GM23338 (cell line): ENCODE measurements around the gene TSPAN4. TPM values are rescaled to one million over a fixed set of nuclear protein-coding genes. Genes with fewer than 3 reads are reported as not detected.

Source experiments
- ATAC-seq: fragments of 200-7000 bp; cut with Tn5 transposase; 3 replicates; pipeline ENCODE4 v1.9.1; 2020
- DNase-seq: peaks from one replicate; pipeline ENCODE4 v3.0.0-alpha.2; 2015; ENCODE audit warnings: low spot score
- H2AFZ ChIP-seq: fragments of 200-600 bp; sonication (generic); 2 replicates; pipeline ENCODE4 v1.8.0; 2016; ENCODE audit warnings: antibody characterized with exemption, mild to moderate bottlenecking, moderate library complexity
- H3F3A ChIP-seq: fragments of 200-600 bp; sonication (generic); replicated peaks from 2 replicates; pipeline ENCODE4 v1.8.0; 2017; ENCODE audit warnings: antibody characterized with exemption, mixed run types, low read depth
- H3K27ac ChIP-seq: fragments of 200-600 bp; sonication (generic); 2 replicates; pipeline ENCODE4 v1.6.1; 2016; ENCODE audit warnings: low read depth
- H3K27me3 ChIP-seq: fragments of 200-600 bp; sonication (generic); 2 replicates; pipeline ENCODE4 v1.8.0; 2016; ENCODE audit warnings: mild to moderate bottlenecking, mixed run types, moderate library complexity; ENCODE audit not compliant: insufficient read depth
- H3K36me3 ChIP-seq: fragments of 200-600 bp; sonication (generic); 2 replicates; pipeline ENCODE4 v1.8.0; 2016; ENCODE audit warnings: mild to moderate bottlenecking; ENCODE audit not compliant: insufficient read depth
- H3K4me1 ChIP-seq: fragments of 200-600 bp; sonication (generic); 2 replicates; pipeline ENCODE4 v1.8.0; 2016; ENCODE audit warnings: mild to moderate bottlenecking, moderate library complexity; ENCODE audit not compliant: insufficient read depth
- H3K4me2 ChIP-seq: fragments of 200-600 bp; sonication (generic); 2 replicates; pipeline ENCODE4 v1.7.1; 2017; ENCODE audit warnings: mixed run types
- H3K4me3 ChIP-seq: fragments of 200-600 bp; sonication (generic); 2 replicates; pipeline ENCODE4 v1.6.1; 2016; ENCODE audit warnings: mixed run types
- H3K79me2 ChIP-seq: fragments of 200-600 bp; sonication (generic); replicated peaks from 2 replicates; pipeline ENCODE4 v1.8.0; 2017; ENCODE audit warnings: mild to moderate bottlenecking; ENCODE audit not compliant: insufficient read depth
- H3K9me2 ChIP-seq: fragments of 200-600 bp; sonication (generic); 2 replicates; pipeline ENCODE4 v1.8.0; 2017; ENCODE audit not compliant: insufficient read depth
- H4K20me1 ChIP-seq: fragments of 200-600 bp; sonication (generic); replicated peaks from 2 replicates; pipeline ENCODE4 v1.8.0; 2017; ENCODE audit warnings: mild to moderate bottlenecking; ENCODE audit not compliant: insufficient read depth
- H3K27ac Mint-ChIP-seq: 2 replicates; pipeline ENCODE4 v1.8.0; 2020; ENCODE audit warnings: inconsistent platforms, mild to moderate bottlenecking, moderate library complexity, mixed read lengths
- H3K27me3 Mint-ChIP-seq: 3 replicates; pipeline ENCODE4 v1.8.0; 2022; ENCODE audit warnings: low read depth, mild to moderate bottlenecking, moderate library complexity, mixed read lengths, inconsistent platforms; ENCODE audit not compliant: insufficient read depth, poor library complexity
- H3K36me3 Mint-ChIP-seq: 3 replicates; pipeline ENCODE4 v1.8.0; 2021; ENCODE audit warnings: low read depth, mild to moderate bottlenecking, inconsistent platforms, moderate library complexity, mixed read lengths
- H3K4me1 Mint-ChIP-seq: 3 replicates; pipeline ENCODE4 v1.8.0; 2020; ENCODE audit warnings: mild to moderate bottlenecking, inconsistent platforms, mixed read lengths
- H3K4me3 Mint-ChIP-seq: 3 replicates; pipeline ENCODE4 v1.8.0; 2021; ENCODE audit warnings: moderate library complexity, mild to moderate bottlenecking, inconsistent platforms, mixed read lengths
- H3K9me3 Mint-ChIP-seq: 3 replicates; pipeline ENCODE4 v1.8.0; 2020; ENCODE audit warnings: moderate library complexity, mild to moderate bottlenecking, inconsistent platforms, mixed read lengths
- CREB1 ChIP-seq: fragments of 250-450 bp; sonication (Bioruptor Pico); IDR thresholded peaks from 2 replicates; pipeline ENCODE4 v1.5.0; 2020; ENCODE audit warnings: low read depth, mild to moderate bottlenecking, moderate library complexity
- CTCF ChIP-seq, 2 experiments: fragments of 200-600 bp in 1 of 2; sonication (generic) in 1 of 2; conservative IDR thresholded peaks; 2 replicates each; pipeline versions ENCODE4 v1.5.1 to v1.6.1; 2016 to 2017; ENCODE audit warnings: antibody characterized with exemption in 2 of 2, low read depth in 2 of 2, mild to moderate bottlenecking in 2 of 2, moderate library complexity in 1 of 2
- ETS1 ChIP-seq: IDR thresholded peaks from 2 replicates; pipeline ENCODE4 v1.6.1; 2016; ENCODE audit warnings: antibody characterized with exemption
- EZH2 ChIP-seq: fragments of 200-600 bp; sonication (generic); IDR thresholded peaks from one replicate; pipeline ENCODE4 v1.8.0; 2017; ENCODE audit warnings: antibody characterized with exemption, mild to moderate bottlenecking, low read depth; ENCODE audit not compliant: unreplicated experiment
- EZH2phosphoT487 ChIP-seq: fragments of 200-600 bp; sonication (generic); IDR thresholded peaks from one replicate; pipeline ENCODE4 v1.8.1; 2018; ENCODE audit warnings: antibody characterized with exemption; ENCODE audit not compliant: unreplicated experiment
- JUNB ChIP-seq: IDR thresholded peaks from one replicate; pipeline ENCODE4 v1.6.1; 2016; ENCODE audit warnings: antibody characterized with exemption; ENCODE audit not compliant: unreplicated experiment
- NANOG ChIP-seq: IDR thresholded peaks from 2 replicates; pipeline ENCODE4 v1.6.1; 2016; ENCODE audit warnings: antibody characterized with exemption, borderline replicate concordance
- POLR2AphosphoS5 ChIP-seq: IDR thresholded peaks from 2 replicates; pipeline ENCODE4 v1.6.1; 2016; ENCODE audit warnings: antibody characterized with exemption, low read depth
- STAT1 ChIP-seq: IDR thresholded peaks from one replicate; pipeline ENCODE4 v1.6.1; 2016; ENCODE audit warnings: antibody characterized with exemption; ENCODE audit not compliant: unreplicated experiment
- ZNF114 ChIP-seq: fragments of 250-450 bp; sonication (Bioruptor Pico); IDR thresholded peaks from 2 replicates; pipeline ENCODE4 v1.5.0; 2020; ENCODE audit warnings: mild to moderate bottlenecking, moderate library complexity
- ZNF331 ChIP-seq: fragments of 250-450 bp; sonication (Bioruptor Pico); IDR thresholded peaks from 2 replicates; pipeline ENCODE4 v1.5.0; 2020; ENCODE audit warnings: low read depth, mild to moderate bottlenecking, moderate library complexity
- ZNF462 ChIP-seq: fragments of 250-450 bp; sonication (Bioruptor Pico); IDR thresholded peaks from 2 replicates; pipeline ENCODE4 v1.5.0; 2020; ENCODE audit warnings: mild to moderate bottlenecking, moderate library complexity
- polyA plus RNA-seq: library from polyadenylated mRNA; unstranded; fragments of >200 nt; fragmentation: Nextera tagmentation; extraction: Ambion mirVana; gene quantifications from 2 replicates; pipeline ENCODE4 v1.2.1, GENCODE V29; 2016
- total RNA-seq: library from RNA; depleted of rRNA; stranded (reverse); fragments of >200 nt; shearing (Covaris generic); gene quantifications from 2 replicates; pipeline ENCODE4 v1.2.3, GENCODE V29; 2014
- TF ChIP-seq, protein P1 (sequence below): IDR thresholded peaks from one replicate; pipeline ENCODE4 v1.6.1; 2018; ENCODE audit warnings: antibody characterized with exemption; ENCODE audit not compliant: unreplicated experiment

TSPAN4 gene
- total and polyA plus RNA-seq, 2 experiments from 2014 or later: 76.8 to 150 TPM

GRCh38 chr11:884578-885070, 42.0 kb downstream of the TSPAN4 start:
- no peak overlapping the region for H3K27ac Mint-ChIP-seq
- H3F3A ChIP-seq: no peaks in the 10 kb centered on the region
- H3K9me3 Mint-ChIP-seq: peaks cover 3% of the 10 kb centered on the region; the same call in 2 of the 3 replicates
- DNase-seq: no peak
- TF ChIP-seq ZNF462 (CRISPR knock-in tag): no peak
- TF ChIP-seq ZNF331 (CRISPR knock-in tag): no peak
- no peak for TF ChIP-seq EZH2
- no peak for TF ChIP-seq STAT1
- TF ChIP-seq ZNF114: no peak
- no peak for TF ChIP-seq CREB1 (CRISPR knock-in tag)
- no peak for TF ChIP-seq ETS1
- no peak for TF ChIP-seq NANOG
- TF ChIP-seq EZH2phosphoT487: no peak
- no peak for TF ChIP-seq POLR2AphosphoS5
- no peak for TF ChIP-seq CTCF (conservative IDR thresholded peaks at IDR 0.05; ENCODE audit: low read depth in 2 of 2)
- TF ChIP-seq, protein P1, sequence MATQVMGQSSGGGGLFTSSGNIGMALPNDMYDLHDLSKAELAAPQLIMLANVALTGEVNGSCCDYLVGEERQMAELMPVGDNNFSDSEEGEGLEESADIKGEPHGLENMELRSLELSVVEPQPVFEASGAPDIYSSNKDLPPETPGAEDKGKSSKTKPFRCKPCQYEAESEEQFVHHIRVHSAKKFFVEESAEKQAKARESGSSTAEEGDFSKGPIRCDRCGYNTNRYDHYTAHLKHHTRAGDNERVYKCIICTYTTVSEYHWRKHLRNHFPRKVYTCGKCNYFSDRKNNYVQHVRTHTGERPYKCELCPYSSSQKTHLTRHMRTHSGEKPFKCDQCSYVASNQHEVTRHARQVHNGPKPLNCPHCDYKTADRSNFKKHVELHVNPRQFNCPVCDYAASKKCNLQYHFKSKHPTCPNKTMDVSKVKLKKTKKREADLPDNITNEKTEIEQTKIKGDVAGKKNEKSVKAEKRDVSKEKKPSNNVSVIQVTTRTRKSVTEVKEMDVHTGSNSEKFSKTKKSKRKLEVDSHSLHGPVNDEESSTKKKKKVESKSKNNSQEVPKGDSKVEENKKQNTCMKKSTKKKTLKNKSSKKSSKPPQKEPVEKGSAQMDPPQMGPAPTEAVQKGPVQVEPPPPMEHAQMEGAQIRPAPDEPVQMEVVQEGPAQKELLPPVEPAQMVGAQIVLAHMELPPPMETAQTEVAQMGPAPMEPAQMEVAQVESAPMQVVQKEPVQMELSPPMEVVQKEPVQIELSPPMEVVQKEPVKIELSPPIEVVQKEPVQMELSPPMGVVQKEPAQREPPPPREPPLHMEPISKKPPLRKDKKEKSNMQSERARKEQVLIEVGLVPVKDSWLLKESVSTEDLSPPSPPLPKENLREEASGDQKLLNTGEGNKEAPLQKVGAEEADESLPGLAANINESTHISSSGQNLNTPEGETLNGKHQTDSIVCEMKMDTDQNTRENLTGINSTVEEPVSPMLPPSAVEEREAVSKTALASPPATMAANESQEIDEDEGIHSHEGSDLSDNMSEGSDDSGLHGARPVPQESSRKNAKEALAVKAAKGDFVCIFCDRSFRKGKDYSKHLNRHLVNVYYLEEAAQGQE: no peak
- no peak for TF ChIP-seq JUNB
- H3K4me3 ChIP-seq: no peak overlapping the region
- H3K4me1 Mint-ChIP-seq: peaks cover 2% of the 10 kb centered on the region; the same call in 1 of the 3 replicates
- H3K27ac ChIP-seq: no peak overlapping the region
- peaks cover 36% of the 10 kb centered on the region for H3K36me3 Mint-ChIP-seq
- H3K36me3 ChIP-seq: no peaks in the 10 kb centered on the region
- peaks cover 21% of the 10 kb centered on the region for H3K27me3 Mint-ChIP-seq
- H3K79me2 ChIP-seq: no peaks in the 10 kb centered on the region
- no peaks in the 10 kb centered on the region for H3K9me2 ChIP-seq
- H3K27me3 ChIP-seq: no peaks in the 10 kb centered on the region
- H3K4me1 ChIP-seq: no peaks in the 10 kb centered on the region
- H2AFZ ChIP-seq: no peak overlapping the region
- H3K4me3 Mint-ChIP-seq: no peak overlapping the region
- no peak overlapping the region for H3K4me2 ChIP-seq
- H4K20me1 ChIP-seq: peaks cover 5% of the 10 kb centered on the region
- ATAC-seq: no peak
